AG04449 (cell line): ENCODE measurements around the gene ALK.

Experiments
- CTCF ChIA-PET: fragments of 350-600 bp; formaldehyde crosslinking; extraction: SDS; loops from one replicate; lab custom pipeline; 2021; ENCODE audit warnings: antibody characterized with exemption; lab: Yijun Ruan, JAX
- POLR2A ChIA-PET: fragments of 400-600, 350-600 bp; formaldehyde crosslinking; extraction: SDS; loops from one replicate; lab custom pipeline; 2020; ENCODE audit warnings: antibody characterized with exemption, inconsistent platforms; lab: Yijun Ruan, JAX
- DNase-seq: peaks from one replicate; pipeline ENCODE4 v3.0.0-alpha.2; 2010; ENCODE audit warnings: low read depth, low spot score
- H3K4me3 ChIP-seq: 2 replicates; pipeline ENCODE4 v1.5.1; 2011; ENCODE audit warnings: low read depth, mild to moderate bottlenecking, control low read depth, low read length
- TF ChIP-seq, protein P1 (sequence below): IDR thresholded peaks from one replicate; pipeline ENCODE4 v1.5.1; 2011; ENCODE audit warnings: mild to moderate bottlenecking, moderate library complexity, low read length, control low read depth, inconsistent platforms; ENCODE audit not compliant: insufficient read depth; ENCODE audit errors: missing control alignments

Gene ALK

DNA sequence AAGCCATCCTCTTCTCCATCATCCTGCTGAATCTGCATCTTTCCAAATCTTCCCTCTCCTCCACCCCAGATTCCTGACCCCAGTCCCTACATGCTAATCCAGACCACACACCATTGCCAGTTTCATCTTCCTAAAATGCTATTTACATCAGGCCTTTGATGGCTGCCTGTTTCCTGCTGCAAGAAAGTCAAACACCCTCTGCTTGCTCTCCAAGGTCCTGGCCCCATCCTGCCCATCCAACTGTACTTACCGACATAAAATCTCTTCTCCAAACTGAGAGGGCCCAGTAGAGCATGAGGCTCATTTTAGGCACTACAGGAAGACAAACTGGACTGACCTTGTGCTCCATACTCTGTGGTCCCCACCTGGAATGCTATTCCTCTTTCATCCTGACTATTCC lies 19.0 kb downstream of the ALK start:
- ChIA-PET POLR2A (no interaction called here), CTCF (no interaction called here)
- H3K4me3 ChIP-seq, result no peak overlapping the region
- DNase-seq, result no peak
- TF ChIP-seq, protein P1, sequence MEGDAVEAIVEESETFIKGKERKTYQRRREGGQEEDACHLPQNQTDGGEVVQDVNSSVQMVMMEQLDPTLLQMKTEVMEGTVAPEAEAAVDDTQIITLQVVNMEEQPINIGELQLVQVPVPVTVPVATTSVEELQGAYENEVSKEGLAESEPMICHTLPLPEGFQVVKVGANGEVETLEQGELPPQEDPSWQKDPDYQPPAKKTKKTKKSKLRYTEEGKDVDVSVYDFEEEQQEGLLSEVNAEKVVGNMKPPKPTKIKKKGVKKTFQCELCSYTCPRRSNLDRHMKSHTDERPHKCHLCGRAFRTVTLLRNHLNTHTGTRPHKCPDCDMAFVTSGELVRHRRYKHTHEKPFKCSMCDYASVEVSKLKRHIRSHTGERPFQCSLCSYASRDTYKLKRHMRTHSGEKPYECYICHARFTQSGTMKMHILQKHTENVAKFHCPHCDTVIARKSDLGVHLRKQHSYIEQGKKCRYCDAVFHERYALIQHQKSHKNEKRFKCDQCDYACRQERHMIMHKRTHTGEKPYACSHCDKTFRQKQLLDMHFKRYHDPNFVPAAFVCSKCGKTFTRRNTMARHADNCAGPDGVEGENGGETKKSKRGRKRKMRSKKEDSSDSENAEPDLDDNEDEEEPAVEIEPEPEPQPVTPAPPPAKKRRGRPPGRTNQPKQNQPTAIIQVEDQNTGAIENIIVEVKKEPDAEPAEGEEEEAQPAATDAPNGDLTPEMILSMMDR, result no peak

DNA sequence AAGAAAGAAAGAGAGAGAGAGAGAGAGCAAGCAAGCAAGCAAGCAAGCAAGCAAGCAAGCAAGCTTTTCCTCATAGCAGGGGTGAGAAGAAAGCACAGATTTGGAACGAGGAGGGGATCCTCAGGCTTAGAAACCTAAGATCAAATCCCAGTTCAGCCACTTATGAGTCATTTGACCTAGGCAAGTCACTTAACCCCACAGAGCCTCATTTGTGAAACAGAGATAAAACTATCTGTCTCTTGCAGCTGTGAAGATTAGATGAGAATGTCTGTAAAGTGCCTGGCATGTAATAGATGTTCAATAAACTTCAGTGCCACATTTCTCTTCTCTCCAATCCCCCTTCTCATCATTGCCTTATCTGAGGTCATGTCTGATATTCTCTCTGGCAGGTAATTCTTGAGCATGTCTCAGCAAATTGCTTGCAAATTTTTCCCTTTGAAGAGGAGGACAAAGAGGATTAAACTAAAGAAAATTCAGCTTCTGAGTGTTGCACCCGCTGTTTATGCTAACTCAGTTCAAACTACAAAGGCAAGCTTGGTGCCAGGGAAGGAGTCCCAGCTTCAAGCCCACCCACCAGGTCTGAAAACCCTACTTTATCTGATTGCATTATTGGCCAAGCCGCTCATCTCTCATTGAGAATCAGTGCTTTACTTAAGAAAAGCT lies 20.3 kb downstream of the ALK start:
- POLR2A ChIA-PET, result no interaction called here

DNA sequence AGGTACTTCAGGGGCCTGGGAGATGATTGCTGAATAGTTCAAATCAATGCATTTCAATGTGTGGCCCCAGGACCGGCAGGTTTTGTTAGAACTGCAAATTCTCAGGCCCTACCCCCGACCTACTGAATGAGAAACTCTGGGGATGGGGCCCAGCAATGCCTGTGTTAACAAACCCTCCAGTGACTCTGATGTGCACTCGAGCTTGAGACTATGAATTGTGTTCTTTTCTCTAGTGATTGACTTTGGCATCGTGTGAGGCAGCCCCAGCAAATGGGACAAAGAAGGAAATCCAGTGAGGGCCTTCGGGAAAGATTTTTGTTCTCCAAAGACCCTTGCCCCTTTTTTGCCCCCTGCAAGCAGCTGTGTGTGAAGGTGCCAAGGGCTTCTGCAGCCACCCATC lies 22.4 kb downstream of the ALK start:
- CTCF ChIA-PET, result no interaction called here
- TF ChIP-seq, protein P1, result no peak
- POLR2A ChIA-PET, result no interaction called here
- no peak overlapping the region for H3K4me3 ChIP-seq
- no peak for DNase-seq

More for the DNA sequence above, 20.3 kb downstream of the ALK start:
- H3K4me3 ChIP-seq, result no peak overlapping the region
- DNase-seq, result no peak
- TF ChIP-seq, protein P1, result no peak
- CTCF ChIA-PET, result interaction anchor here (1.0 kb wide), 1 partner anchor 22 kb away, joined by 3 read pairs; no protein-coding TSS in a partner anchor

DNA sequence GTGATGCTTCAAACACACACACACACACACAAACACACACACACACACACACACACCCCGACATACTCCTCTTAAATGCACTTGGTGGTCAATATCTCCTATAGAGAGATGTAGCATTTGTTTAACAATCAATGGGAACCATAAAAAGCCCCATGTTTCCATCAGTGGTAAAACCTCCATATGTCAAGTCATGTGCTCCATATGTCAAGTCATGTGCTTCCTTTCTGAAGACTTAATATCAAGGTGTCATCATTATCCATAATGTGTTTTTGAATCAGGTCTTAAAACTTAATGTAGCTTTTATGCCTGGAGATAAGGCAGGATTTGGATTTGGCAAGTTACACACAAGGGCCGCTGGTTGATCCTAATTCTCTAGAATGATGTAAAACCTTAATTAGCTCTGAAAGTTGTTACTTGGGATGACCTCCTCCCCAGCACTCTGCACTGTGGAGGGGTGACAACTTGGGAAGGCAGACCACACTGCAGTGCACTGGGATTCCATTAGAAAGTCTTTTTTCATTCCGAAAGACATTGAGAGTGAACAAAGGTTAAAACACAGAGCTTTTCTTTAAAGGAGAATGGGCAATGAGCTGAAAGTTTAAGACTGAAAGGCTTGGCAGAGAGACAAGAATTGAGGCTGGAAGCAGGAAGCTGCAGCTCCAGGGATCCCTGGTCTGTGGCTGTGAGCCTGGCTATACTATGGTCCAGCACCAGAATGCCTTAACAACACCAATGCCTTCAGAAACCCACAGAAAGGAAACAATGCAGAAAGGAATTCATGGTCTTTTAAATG lies 26.4 kb downstream of the ALK start:
- ChIA-PET POLR2A (no interaction called here), CTCF (no interaction called here)
- DNase-seq, result no peak

DNA sequence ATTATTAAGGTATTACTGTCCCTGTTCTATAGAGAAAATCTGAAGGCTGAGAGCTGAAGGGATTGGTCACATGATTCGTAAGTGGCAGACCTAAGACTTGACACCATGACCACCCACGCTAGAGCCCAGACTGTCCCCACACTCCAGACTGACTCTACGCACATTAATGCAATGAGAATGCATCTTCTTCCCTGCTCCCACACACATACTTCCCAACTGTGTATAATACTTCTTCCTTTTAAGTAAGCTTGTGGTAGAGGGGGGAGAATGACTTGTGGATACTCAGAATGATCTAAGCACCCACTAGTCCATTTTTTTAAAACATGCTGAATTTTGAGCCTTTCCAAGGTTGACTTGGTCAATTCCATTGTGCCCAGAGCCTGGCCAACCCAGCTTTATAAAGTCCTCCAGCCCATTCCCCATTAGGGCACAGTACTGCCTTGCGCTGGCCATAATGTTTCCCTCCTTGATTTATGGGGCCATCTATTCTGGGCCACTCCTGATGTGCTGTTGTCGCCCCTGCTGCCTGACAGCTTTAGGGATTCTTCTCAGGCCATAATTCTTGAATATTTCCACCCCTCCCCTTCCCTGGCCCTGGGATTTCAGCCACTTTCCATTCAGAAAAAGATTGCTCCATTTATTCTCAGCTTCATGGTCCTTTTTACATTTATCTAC lies 28.7 kb downstream of the ALK start:
- CTCF ChIA-PET, result interaction anchor here (1.5 kb wide), 1 partner anchor 30 kb away, joined by 4 read pairs; no protein-coding TSS in a partner anchor
- POLR2A ChIA-PET, result no interaction called here
- TF ChIP-seq, protein P1, result no peak
- no peak overlapping the region for H3K4me3 ChIP-seq
- no peak for DNase-seq

More for the DNA sequence above, 26.4 kb downstream of the ALK start:
- no peak overlapping the region for H3K4me3 ChIP-seq
- TF ChIP-seq, protein P1, result no peak
